GM12874 (cell line): ENCODE results near the gene ILDR2.

Experiments
- CTCF ChIP-seq: IDR thresholded peaks from 2 replicates; pipeline ENCODE4 v1.5.1; 2011; ENCODE audit warnings: low read depth, mild to moderate bottlenecking, control low read depth, low read length, moderate library complexity; ENCODE audit not compliant: insufficient read depth

Gene ILDR2

GRCh38 chr1:166980383-166980782 lies 5.0 kb upstream of the ILDR2 start:
- no peak for TF ChIP-seq CTCF

GRCh38 chr1:166978821-166979220 lies 3.5 kb upstream of the ILDR2 start:
- TF ChIP-seq CTCF, result no peak

- TF ChIP-seq CTCF, result no peak
These were observed 2.6 kb upstream of the ILDR2 start for GRCh38 chr1:166977951-166978350.

- TF ChIP-seq CTCF, result no peak
These were observed 544 bp downstream of the ILDR2 start for GRCh38 chr1:166974647-166975345.

GRCh38 chr1:166972826-166973225 lies 2.5 kb downstream of the ILDR2 start:
- TF ChIP-seq CTCF, result no peak

GRCh38 chr1:166972193-166972592 lies 3.1 kb downstream of the ILDR2 start:
- no peak for TF ChIP-seq CTCF

- TF ChIP-seq CTCF, result no peak
These were observed 4.1 kb downstream of the ILDR2 start for GRCh38 chr1:166971252-166971651.
